Measurements from ENCODE around the gene PALLD.

GRCh38 chr4:168658751-168659150 lies 161.9 kb downstream of the PALLD start:
- TF ChIP-seq CTCF (optimal IDR thresholded peaks at IDR 0.05 in 1 of 3, IDR thresholded peaks at IDR 0.05 in 1 of 3, conservative IDR thresholded peaks at IDR 0.05 in 1 of 3; ENCODE audit: extremely low read depth in 1 of 3, insufficient read depth in 2 of 3, low read length in 3 of 3) (no peak), EZH2 (IDR thresholded peaks at IDR 0.05; ENCODE audit: low read length) (no peak)

Data from keratinocyte (primary cell).